SK-N-SH (cell line): ENCODE measurements around the gene BMP2K. TPM values are rescaled to one million over a fixed set of nuclear protein-coding genes. Genes with fewer than 3 reads are reported as not detected.

Experiments
- FOSL2 ChIP-seq: IDR thresholded peaks from 2 replicates; pipeline ENCODE4 v1.4.0; 2012; ENCODE audit warnings: low read depth, mild to moderate bottlenecking, moderate library complexity, borderline replicate concordance
- NFIC ChIP-seq: IDR thresholded peaks from 2 replicates; pipeline ENCODE4 v1.4.0; 2012; ENCODE audit warnings: borderline replicate concordance
- TCF12 ChIP-seq: IDR thresholded peaks from 2 replicates; pipeline ENCODE4 v1.4.0; 2012
- polyA plus RNA-seq, 3 experiments: library from polyadenylated mRNA; depleted of rRNA; stranded (reverse); fragments of >200 nt; gene quantifications; 2 replicates each; pipeline ENCODE4 v1.2.3, GENCODE V29; 2012
- small RNA-seq, 7 experiments: library from RNA; depleted of rRNA; stranded (forward); fragments of <200 nt; gene quantifications; one replicate each; pipeline ENCODE3, GENCODE V24; 2012

The BMP2K gene
- polyA plus RNA-seq, 1 of the 3 experiments (the other 2 are of a cell fraction): 7.2 TPM

- TF ChIP-seq FOSL2 (no peak), NFIC (no peak), TCF12 (no peak)
Observed at GRCh38 chr4:78960926-78961325, 184.8 kb downstream of the BMP2K start (continued).

Small RNAs within 50 kb of the gene (small RNA-seq; reads per million reads assigned to genes)
- gene AC098818.1 (0 reads per million in 7 experiments), gene MIR5096 (0 reads per million in 7 experiments), gene RN7SL127P (0 reads per million in 7 experiments)

Other genes starting within 250 kb of the BMP2K start
- gene ANXA3, start 224.6 kb upstream of the BMP2K start, polyA plus RNA-seq (2012; rRNA removed): 13.8 and 15.5 TPM in 2 replicates
- gene PAQR3, start 163.1 kb downstream of the BMP2K start, polyA plus RNA-seq (2012; rRNA removed): 10.3 and 14.6 TPM in 2 replicates